K562 (cell line): ENCODE results near the gene ADAMTSL2. TPM values are rescaled to one million over a fixed set of nuclear protein-coding genes. Genes with fewer than 3 reads are reported as not detected.

Source experiments
- ATAC-seq: fragments of 200-7000 bp; cut with Tn5 transposase; 3 replicates; pipeline ENCODE4 v1.9.1; 2020; ENCODE audit warnings: moderate library complexity
- BruUV-seq: library from RNA; stranded (reverse); fragments of 400-500 nt; replicated peaks from 2 replicates; lab custom pipeline; 2021; lab: Mats Ljungman, UMichigan
- CTCF ChIA-PET: fragments of 300-600 bp; formaldehyde crosslinking; extraction: SDS; loops from one replicate; lab custom pipeline; 2021; ENCODE audit warnings: low intra/inter-chr PET ratio; lab: Yijun Ruan, JAX
- POLR2A ChIA-PET: fragments of 300-600, 350-650 bp; sonication (Branson Sonifier 250); formaldehyde crosslinking; extraction: SDS; loops from one replicate; lab custom pipeline; 2021; ENCODE audit warnings: antibody characterized with exemption, inconsistent platforms; lab: Yijun Ruan, JAX
- DNase-seq, 4 experiments: peaks; one replicate each; pipeline versions ENCODE4 v3.0.0 to v3.0.0-alpha.2; 2011 to 2018; ENCODE audit warnings: low spot score in 3 of 4, mixed read lengths in 3 of 4; ENCODE audit errors: extremely low read depth in 1 of 4
- FAIRE-seq: peaks from 2 replicates; lab custom pipeline; 2011; peaks lifted over from hg19 to GRCh38; lab: Jason Lieb, UNC
- H2AFZ ChIP-seq: 2 replicates; pipeline ENCODE4 v1.6.0; 2011; ENCODE audit warnings: low read depth, low read length, control low read depth, inconsistent platforms
- H3K27ac ChIP-seq: fragments of 200-600 bp; 3 replicates; pipeline ENCODE4 v1.8.0; 2011; ENCODE audit warnings: low read depth, mild to moderate bottlenecking, control low read depth, inconsistent platforms, low read length, moderate library complexity, mixed read lengths; ENCODE audit errors: extremely low read depth
- H3K27me3 ChIP-seq, 2 experiments: fragments of 300-600 bp in 1 of 2; 2 replicates in 1 of 2; 3 replicates in 1 of 2; pipeline versions ENCODE4 v1.6.0 to v1.8.0; 2011; ENCODE audit warnings: inconsistent platforms in 2 of 2, low read length in 2 of 2, mild to moderate bottlenecking in 1 of 2, mixed read lengths in 1 of 2, moderate library complexity in 1 of 2; ENCODE audit not compliant: control insufficient read depth in 2 of 2, insufficient read depth in 2 of 2
- H3K36me3 ChIP-seq: fragments of 300-600 bp; 3 replicates; pipeline ENCODE4 v1.8.0; 2011; ENCODE audit warnings: mild to moderate bottlenecking, low read length, inconsistent platforms; ENCODE audit not compliant: control insufficient read depth, insufficient read depth
- H3K4me1 ChIP-seq, 2 experiments: fragments of 200-600 bp in 1 of 2; replicated peaks in 1 of 2; 2 replicates in 1 of 2; 3 replicates in 1 of 2; pipeline versions ENCODE4 v1.5.1 to v1.8.0; 2011; ENCODE audit warnings: inconsistent platforms in 2 of 2, low read length in 2 of 2, mild to moderate bottlenecking in 1 of 2, mixed read lengths in 1 of 2, moderate library complexity in 1 of 2; ENCODE audit not compliant: control insufficient read depth in 2 of 2, insufficient read depth in 2 of 2
- H3K4me2 ChIP-seq: 2 replicates; pipeline ENCODE4 v1.6.1; 2011; ENCODE audit warnings: low read length, control low read depth, inconsistent platforms, mixed read lengths; ENCODE audit not compliant: insufficient read depth
- H3K4me3 ChIP-seq: fragments of 200-600 bp; sonication (generic), shearing (Covaris generic); 2 replicates; pipeline ENCODE4 v1.5.1; 2016; ENCODE audit warnings: control low read depth, inconsistent platforms
- H3K79me2 ChIP-seq: fragments of 200-600 bp; 3 replicates; pipeline ENCODE4 v1.8.0; 2011; ENCODE audit warnings: low read length, inconsistent platforms; ENCODE audit not compliant: control insufficient read depth, insufficient read depth
- H3K9ac ChIP-seq, 2 experiments: 2 replicates each; pipeline versions ENCODE4 v1.6.0 to v1.6.1; 2011; ENCODE audit warnings: low read depth in 2 of 2, low read length in 2 of 2, control low read depth in 1 of 2, inconsistent platforms in 1 of 2, mild to moderate bottlenecking in 1 of 2, mixed read lengths in 1 of 2; ENCODE audit not compliant: insufficient read depth in 1 of 2
- H3K9me1 ChIP-seq: one replicate; pipeline ENCODE4 v1.6.0; 2011; ENCODE audit warnings: inconsistent platforms, mild to moderate bottlenecking, low read length, moderate library complexity; ENCODE audit not compliant: control insufficient read depth, insufficient read depth
- H3K9me3 ChIP-seq: replicated peaks from 2 replicates; pipeline ENCODE4 v1.5.1; 2011; ENCODE audit warnings: low read depth, low read length, inconsistent platforms; ENCODE audit not compliant: control insufficient read depth, insufficient read depth
- H4K20me1 ChIP-seq: replicated peaks from 2 replicates; pipeline ENCODE4 v1.6.1; 2011; ENCODE audit warnings: low read length, inconsistent platforms, mixed read lengths; ENCODE audit not compliant: control insufficient read depth, insufficient read depth
- E2F3 ChIP-seq: fragments of 250-450 bp; sonication (Bioruptor Pico); IDR thresholded peaks from 2 replicates; pipeline ENCODE4 v1.4.0; 2020; ENCODE audit warnings: mild to moderate bottlenecking
- EP400 ChIP-seq: fragments of 450-650 bp; IDR thresholded peaks from 2 replicates; pipeline ENCODE4 v1.6.1; 2017; ENCODE audit warnings: antibody characterized with exemption, mild to moderate bottlenecking, moderate library complexity
- ILK ChIP-seq: fragments of 450-650 bp; IDR thresholded peaks from 2 replicates; pipeline ENCODE4 v1.6.1; 2016; ENCODE audit warnings: missing genetic modification characterization, low read depth, mild to moderate bottlenecking, missing compliant biosample characterization, moderate library complexity, borderline replicate concordance
- KDM1A ChIP-seq, 2 experiments: fragments of 450-650 bp; IDR thresholded peaks; 2 replicates each; pipeline ENCODE4 v1.6.1; 2016; ENCODE audit warnings: mild to moderate bottlenecking in 2 of 2
- RUNX1 ChIP-seq: sonication (generic); IDR thresholded peaks from 2 replicates; pipeline ENCODE4 v1.6.1; 2016; ENCODE audit warnings: antibody characterized with exemption, low read depth
- SMARCC2 ChIP-seq: fragments of 450-650 bp; IDR thresholded peaks from 2 replicates; pipeline ENCODE4 v1.6.1; 2017; ENCODE audit warnings: antibody characterized with exemption, moderate library complexity, mild to moderate bottlenecking, low read depth
- SMARCE1 ChIP-seq: fragments of 450-650 bp; IDR thresholded peaks from 2 replicates; pipeline ENCODE4 v1.7.1; 2016; ENCODE audit warnings: mild to moderate bottlenecking
- SREBF2 ChIP-seq: sonication (generic); formaldehyde crosslinking; IDR thresholded peaks from 2 replicates; pipeline ENCODE4 v1.4.0; 2020; ENCODE audit warnings: mild to moderate bottlenecking, missing genetic modification reagents
- TOE1 ChIP-seq, 2 experiments: fragments of 450-650 bp in 1 of 2; sonication (generic) in 1 of 2; formaldehyde crosslinking in 1 of 2; IDR thresholded peaks; 2 replicates each; pipeline versions ENCODE4 v1.7.1 to v1.8.0; 2016 to 2022; ENCODE audit warnings: borderline replicate concordance in 2 of 2, mild to moderate bottlenecking in 2 of 2, antibody characterized with exemption in 1 of 2, inconsistent platforms in 1 of 2, low read depth in 1 of 2, missing genetic modification reagents in 1 of 2, moderate library complexity in 1 of 2
- ZBTB2 ChIP-seq: fragments of 450-650 bp; IDR thresholded peaks from 2 replicates; pipeline ENCODE4 v1.6.1; 2016; ENCODE audit warnings: antibody characterized with exemption
- ZFP36 ChIP-seq: fragments of 150-350 bp; IDR thresholded peaks from 2 replicates; pipeline ENCODE4 v1.6.1; 2018; ENCODE audit warnings: low read length, low read depth; ENCODE audit not compliant: partially characterized antibody
- ZNF184 ChIP-seq: sonication (generic); formaldehyde crosslinking; IDR thresholded peaks from 2 replicates; pipeline ENCODE4 v1.5.0; 2020; ENCODE audit warnings: missing genetic modification reagents
- WGBS: fragments of 100-300 bp; shearing (Covaris generic); methylation state at CpG from one replicate; pipeline ENCODE4 v1.1.6; 2016; ENCODE audit warnings: low coverage, mixed read lengths; ENCODE audit not compliant: insufficient coverage; ENCODE audit errors: missing lambda C conversion rate; 5-methylcytosine and 5-hydroxymethylcytosine counted together
- in situ Hi-C: fragments of 300-500 bp; cut with MboI; formaldehyde crosslinking; loops from 4 replicates; pipeline ENCODE4 v1.15.0; 2018; ENCODE audit warnings: inconsistent platforms, mixed read lengths
- intact Hi-C: fragments of 100-400 bp; cut with micrococcal nuclease; formaldehyde crosslinking; loops from 2 replicates; pipeline ENCODE4 v1.14.2; 2022
- polyA plus RNA-seq, 8 experiments: library from polyadenylated mRNA; depleted of rRNA in 4 of 8; stranded (reverse) in 5 of 8; unstranded in 3 of 8; fragments of >200 nt; fragmentation: Nextera tagmentation in 2 of 8; fragmentation: Illumina TruSeq in 1 of 8; extraction: Ambion mirVana in 2 of 8; extraction: Trizol in 1 of 8; gene quantifications; 2 replicates each; pipeline versions ENCODE4 v1.2.1 to v1.2.3, GENCODE V29; 2011 to 2014; ENCODE audit warnings: inconsistent platforms in 1 of 8, missing spikeins in 1 of 8
- total RNA-seq, 7 experiments: library from RNA; depleted of rRNA in 6 of 7; stranded (reverse); fragments of >200 nt in 6 of 7; fragmentation: Illumina TruSeq in 2 of 7; extraction: Trizol in 2 of 7; gene quantifications; 2 replicates each; pipeline versions ENCODE4 v1.2.1 to v1.2.3, GENCODE V29; 2011 to 2021; ENCODE audit warnings: low replicate concordance in 1 of 7
- TF ChIP-seq, protein P1 (sequence below): fragments of 450-650 bp; formaldehyde crosslinking; IDR thresholded peaks from 2 replicates; pipeline ENCODE4 v1.4.0; 2020; ENCODE audit warnings: mild to moderate bottlenecking, moderate library complexity
- TF ChIP-seq, protein P2 (sequence below): fragments of 450-650 bp; formaldehyde crosslinking; IDR thresholded peaks from 2 replicates; pipeline ENCODE4 v1.4.0; 2020; ENCODE audit warnings: mild to moderate bottlenecking, moderate library complexity
- TF ChIP-seq, protein P3 (sequence below): fragments of 450-650 bp; IDR thresholded peaks from 2 replicates; pipeline ENCODE4 v1.6.1; 2018; ENCODE audit not compliant: partially characterized antibody

Gene ADAMTSL2
- total and polyA plus RNA-seq, 9 of the 15 experiments (the other 6 are each of a cell fraction or from before 2014, with no cell fraction given) = 0.04 TPM; not detected in 8

DNA sequence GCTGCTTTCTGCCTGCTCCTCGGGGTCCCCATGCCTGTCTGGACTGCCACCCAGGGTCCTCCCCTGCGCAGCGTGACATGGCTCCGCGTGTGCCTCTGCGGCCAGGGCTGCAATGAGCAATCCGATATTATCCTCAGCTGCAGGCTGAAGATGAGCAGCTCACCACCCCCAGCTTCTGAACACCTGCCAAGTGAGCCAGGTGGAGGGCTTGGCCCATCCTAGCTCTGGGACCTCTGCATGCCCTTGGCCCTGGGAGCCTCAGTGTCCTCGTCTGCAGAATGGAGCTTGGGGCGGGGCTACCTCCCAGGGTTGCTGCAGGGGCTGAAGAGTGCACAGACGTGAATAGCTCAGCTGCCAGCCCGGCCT, 5.6 kb upstream of the ADAMTSL2 start:
- no peaks in the 10 kb centered on the region for H3K9me3 ChIP-seq
- intact Hi-C loops = no loop called here
- ATAC-seq = no peak
- TF ChIP-seq TOE1 (IDR thresholded peaks at IDR 0.05; ENCODE audit: borderline replicate concordance) = no peak
- no peak for TF ChIP-seq TOE1 (CRISPR knock-in tag; IDR thresholded peaks at IDR 0.05; ENCODE audit: borderline replicate concordance, low read depth)
- no peak for TF ChIP-seq EP400
- TF ChIP-seq, protein P1, sequence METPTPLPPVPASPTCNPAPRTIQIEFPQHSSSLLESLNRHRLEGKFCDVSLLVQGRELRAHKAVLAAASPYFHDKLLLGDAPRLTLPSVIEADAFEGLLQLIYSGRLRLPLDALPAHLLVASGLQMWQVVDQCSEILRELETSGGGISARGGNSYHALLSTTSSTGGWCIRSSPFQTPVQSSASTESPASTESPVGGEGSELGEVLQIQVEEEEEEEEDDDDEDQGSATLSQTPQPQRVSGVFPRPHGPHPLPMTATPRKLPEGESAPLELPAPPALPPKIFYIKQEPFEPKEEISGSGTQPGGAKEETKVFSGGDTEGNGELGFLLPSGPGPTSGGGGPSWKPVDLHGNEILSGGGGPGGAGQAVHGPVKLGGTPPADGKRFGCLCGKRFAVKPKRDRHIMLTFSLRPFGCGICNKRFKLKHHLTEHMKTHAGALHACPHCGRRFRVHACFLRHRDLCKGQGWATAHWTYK (CRISPR knock-in tag) = no peak
- no peak for TF ChIP-seq ZFP36
- no peak for TF ChIP-seq KDM1A (IDR thresholded peaks at IDR 0.05)
- TF ChIP-seq, protein P2, sequence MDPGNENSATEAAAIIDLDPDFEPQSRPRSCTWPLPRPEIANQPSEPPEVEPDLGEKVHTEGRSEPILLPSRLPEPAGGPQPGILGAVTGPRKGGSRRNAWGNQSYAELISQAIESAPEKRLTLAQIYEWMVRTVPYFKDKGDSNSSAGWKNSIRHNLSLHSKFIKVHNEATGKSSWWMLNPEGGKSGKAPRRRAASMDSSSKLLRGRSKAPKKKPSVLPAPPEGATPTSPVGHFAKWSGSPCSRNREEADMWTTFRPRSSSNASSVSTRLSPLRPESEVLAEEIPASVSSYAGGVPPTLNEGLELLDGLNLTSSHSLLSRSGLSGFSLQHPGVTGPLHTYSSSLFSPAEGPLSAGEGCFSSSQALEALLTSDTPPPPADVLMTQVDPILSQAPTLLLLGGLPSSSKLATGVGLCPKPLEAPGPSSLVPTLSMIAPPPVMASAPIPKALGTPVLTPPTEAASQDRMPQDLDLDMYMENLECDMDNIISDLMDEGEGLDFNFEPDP (CRISPR knock-in tag) = no peak
- no peak for TF ChIP-seq E2F3 (CRISPR knock-in tag)
- no peak for TF ChIP-seq ZNF184 (CRISPR knock-in tag)
- TF ChIP-seq ILK (tag) = no peak
- no peak for TF ChIP-seq RUNX1
- TF ChIP-seq, protein P3, sequence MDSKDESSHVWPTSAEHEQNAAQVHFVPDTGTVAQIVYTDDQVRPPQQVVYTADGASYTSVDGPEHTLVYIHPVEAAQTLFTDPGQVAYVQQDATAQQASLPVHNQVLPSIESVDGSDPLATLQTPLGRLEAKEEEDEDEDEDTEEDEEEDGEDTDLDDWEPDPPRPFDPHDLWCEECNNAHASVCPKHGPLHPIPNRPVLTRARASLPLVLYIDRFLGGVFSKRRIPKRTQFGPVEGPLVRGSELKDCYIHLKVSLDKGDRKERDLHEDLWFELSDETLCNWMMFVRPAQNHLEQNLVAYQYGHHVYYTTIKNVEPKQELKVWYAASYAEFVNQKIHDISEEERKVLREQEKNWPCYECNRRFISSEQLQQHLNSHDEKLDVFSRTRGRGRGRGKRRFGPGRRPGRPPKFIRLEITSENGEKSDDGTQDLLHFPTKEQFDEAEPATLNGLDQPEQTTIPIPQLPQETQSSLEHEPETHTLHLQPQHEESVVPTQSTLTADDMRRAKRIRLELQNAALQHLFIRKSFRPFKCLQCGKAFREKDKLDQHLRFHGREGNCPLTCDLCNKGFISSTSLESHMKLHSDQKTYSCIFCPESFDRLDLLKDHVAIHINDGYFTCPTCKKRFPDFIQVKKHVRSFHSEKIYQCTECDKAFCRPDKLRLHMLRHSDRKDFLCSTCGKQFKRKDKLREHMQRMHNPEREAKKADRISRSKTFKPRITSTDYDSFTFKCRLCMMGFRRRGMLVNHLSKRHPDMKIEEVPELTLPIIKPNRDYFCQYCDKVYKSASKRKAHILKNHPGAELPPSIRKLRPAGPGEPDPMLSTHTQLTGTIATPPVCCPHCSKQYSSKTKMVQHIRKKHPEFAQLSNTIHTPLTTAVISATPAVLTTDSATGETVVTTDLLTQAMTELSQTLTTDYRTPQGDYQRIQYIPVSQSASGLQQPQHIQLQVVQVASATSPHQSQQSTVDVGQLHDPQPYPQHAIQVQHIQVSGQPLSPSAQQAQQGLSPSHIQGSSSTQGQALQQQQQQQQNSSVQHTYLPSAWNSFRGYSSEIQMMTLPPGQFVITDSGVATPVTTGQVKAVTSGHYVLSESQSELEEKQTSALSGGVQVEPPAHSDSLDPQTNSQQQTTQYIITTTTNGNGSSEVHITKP = no peak
- no peak for TF ChIP-seq ZBTB2
- no peak for TF ChIP-seq SMARCE1
- TF ChIP-seq SMARCC2 = no peak
- TF ChIP-seq SREBF2 (CRISPR knock-in tag) = no peak

More for the DNA sequence above, 5.6 kb upstream of the ADAMTSL2 start:
- Histone ChIP-seq H3K27me3 (peaks cover 68 to 95% of the 10 kb centered on the region in 2 experiments; a peak in 4 of 5 replicates), H3K4me1 (peaks cover 0 to 21% of the 10 kb centered on the region in 2 experiments; a peak in 1 of 5 replicates), H3K36me3 (no peaks in the 10 kb centered on the region), H3K4me3 (no peak overlapping the region), H3K9ac (no peak overlapping the region), H2AFZ (no peak overlapping the region), H3K27ac (no peak overlapping the region), H3K9me1 (no peaks in the 10 kb centered on the region), H4K20me1 (peaks cover 27% of the 10 kb centered on the region), H3K4me2 (no peak overlapping the region), H3K79me2 (no peaks in the 10 kb centered on the region)
- ChIA-PET CTCF (no interaction called here), POLR2A (interaction anchor here (0.6 to 1.4 kb wide), 2 partner anchors 15 to 22 kb away, joined by 5 to 6 read pairs; no protein-coding TSS in a partner anchor)
- WGBS = 4% methylated on average over 11 of the region's 11 CpGs
- FAIRE-seq (no peak), DNase-seq (no peak)
- in situ Hi-C loops = no loop called here
- BruUV-seq = no TSS peak
